Measurements from ENCODE around the gene CALHM2. TPM values are rescaled to one million over a fixed set of nuclear protein-coding genes. Genes with fewer than 3 reads are reported as not detected.
A peak's percentile ranks its signal among the peaks of the same experiment; 100 is the strongest.

The CALHM2 gene
- total RNA-seq, 1 experiment from 2014 or later: not detected

DNA sequence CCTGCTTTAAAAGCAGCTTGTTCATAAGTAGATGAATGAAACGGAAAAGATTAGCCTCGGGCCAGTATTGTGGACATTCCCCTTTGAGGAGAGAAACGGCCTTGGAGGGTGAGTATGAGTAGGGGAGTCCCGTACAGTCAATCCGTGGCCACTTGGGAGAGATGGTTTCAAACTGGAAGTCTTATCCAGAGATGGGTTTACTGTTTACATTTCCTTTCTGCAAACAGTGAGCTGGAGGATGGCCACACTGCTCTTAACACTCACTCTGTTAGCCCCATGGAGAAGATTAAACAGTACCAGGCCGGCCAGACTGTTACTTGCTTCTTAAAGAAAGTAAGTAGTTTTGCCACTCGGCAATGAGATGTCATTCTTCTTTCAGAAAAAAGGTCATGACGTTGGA is 20.3 kb downstream of the CALHM2 start:
- no peak overlapping the region for H2AK5ac ChIP-seq (ENCODE audit: insufficient read length, low read length)
- no peak overlapping the region for H2BK15ac ChIP-seq (ENCODE audit: low read depth, low read length)
- H3K4me2 ChIP-seq (ENCODE audit: insufficient read depth, insufficient read length, low read length): no peak overlapping the region
- no peak overlapping the region for H4K8ac ChIP-seq (replicated peaks; ENCODE audit: insufficient read length, low read depth, low read length)
- TF ChIP-seq, protein P1, sequence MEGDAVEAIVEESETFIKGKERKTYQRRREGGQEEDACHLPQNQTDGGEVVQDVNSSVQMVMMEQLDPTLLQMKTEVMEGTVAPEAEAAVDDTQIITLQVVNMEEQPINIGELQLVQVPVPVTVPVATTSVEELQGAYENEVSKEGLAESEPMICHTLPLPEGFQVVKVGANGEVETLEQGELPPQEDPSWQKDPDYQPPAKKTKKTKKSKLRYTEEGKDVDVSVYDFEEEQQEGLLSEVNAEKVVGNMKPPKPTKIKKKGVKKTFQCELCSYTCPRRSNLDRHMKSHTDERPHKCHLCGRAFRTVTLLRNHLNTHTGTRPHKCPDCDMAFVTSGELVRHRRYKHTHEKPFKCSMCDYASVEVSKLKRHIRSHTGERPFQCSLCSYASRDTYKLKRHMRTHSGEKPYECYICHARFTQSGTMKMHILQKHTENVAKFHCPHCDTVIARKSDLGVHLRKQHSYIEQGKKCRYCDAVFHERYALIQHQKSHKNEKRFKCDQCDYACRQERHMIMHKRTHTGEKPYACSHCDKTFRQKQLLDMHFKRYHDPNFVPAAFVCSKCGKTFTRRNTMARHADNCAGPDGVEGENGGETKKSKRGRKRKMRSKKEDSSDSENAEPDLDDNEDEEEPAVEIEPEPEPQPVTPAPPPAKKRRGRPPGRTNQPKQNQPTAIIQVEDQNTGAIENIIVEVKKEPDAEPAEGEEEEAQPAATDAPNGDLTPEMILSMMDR (conservative IDR thresholded peaks at IDR 0.05): no peak
- H3K9me3 ChIP-seq (ENCODE audit: control insufficient read depth, low read depth, low read length): no peaks in the 10 kb centered on the region
- H2BK5ac ChIP-seq (ENCODE audit: insufficient read length, low read length): no peak overlapping the region
- no peaks in the 10 kb centered on the region for H3K4me1 ChIP-seq (ENCODE audit: insufficient read depth, low read length)
- no peak for DNase-seq
- no peak overlapping the region for H3K14ac ChIP-seq (ENCODE audit: insufficient read depth, low read length)
- H4K5ac ChIP-seq (ENCODE audit: insufficient read length, low read depth, low read length): no peak overlapping the region
- no peak overlapping the region for H2AFZ ChIP-seq (ENCODE audit: low read length)
- H3K23me2 ChIP-seq (ENCODE audit: insufficient read length, low read depth, low read length, poor library complexity, severe bottlenecking): no peaks in the 10 kb centered on the region
- H4K20me1 ChIP-seq (ENCODE audit: control insufficient read depth, insufficient read depth, insufficient read length): no peaks in the 10 kb centered on the region
- H2BK12ac ChIP-seq (ENCODE audit: insufficient read length, low read depth, low read length): no peak overlapping the region
- no peak overlapping the region for H3T11ph ChIP-seq (ENCODE audit: low read length)
- no peaks in the 10 kb centered on the region for H3K9me3 Mint-ChIP-seq
- no peak overlapping the region for H3K23ac ChIP-seq (ENCODE audit: insufficient read length, low read depth, low read length)
- no peak overlapping the region for H3K4ac ChIP-seq (ENCODE audit: low read depth, low read length)
- 0 out of 7 replicates have a peak overlapping the region, but pooled peaks of 1 of the 3 experiments have one; percentile 40 for H3K27ac Mint-ChIP-seq
- H3K18ac ChIP-seq (ENCODE audit: insufficient read length, low read depth, low read length): no peak overlapping the region
- peaks cover 40 to 96% (median 82%) of the 10 kb centered on the region in 3 experiments for H3K36me3 Mint-ChIP-seq (ENCODE audit: insufficient read depth in 1 of 3, low read depth in 3 of 3)
- H3K27ac ChIP-seq (ENCODE audit: insufficient read length, low read depth, low read length): no peak overlapping the region
- no peaks in the 10 kb centered on the region; the same call in 1 of the 2 replicates for H3K79me2 ChIP-seq (ENCODE audit: insufficient read depth, low read length)
- H4K91ac ChIP-seq (ENCODE audit: insufficient read length, low read depth, low read length): no peak overlapping the region
- no peak overlapping the region for H2BK120ac ChIP-seq (ENCODE audit: low read depth, low read length, poor library complexity, severe bottlenecking)
- no peaks in the 10 kb centered on the region for H3K79me1 ChIP-seq (ENCODE audit: insufficient read depth, low read depth, low read length, poor library complexity, severe bottlenecking)
- no peak overlapping the region for H3K4me3 Mint-ChIP-seq
- no CpG with 5 or more reads among the region's 8 CpGs for WGBS (ENCODE audit: extremely low coverage, insufficient read length, low lambda C conversion rate)
- no peak overlapping the region for H3K56ac ChIP-seq (ENCODE audit: insufficient read length, low read depth, low read length)
- H2BK20ac ChIP-seq (ENCODE audit: low read depth, low read length, poor library complexity, severe bottlenecking): no peak overlapping the region
- H3K9ac ChIP-seq (ENCODE audit: extremely low read depth, insufficient read length, low read length): no peak overlapping the region
- no peaks in the 10 kb centered on the region for H3K4me1 Mint-ChIP-seq
- no peaks in the 10 kb centered on the region for H3K27me3 Mint-ChIP-seq (ENCODE audit: low read depth)
- H3K27me3 ChIP-seq (ENCODE audit: insufficient read depth, low read length): no peaks in the 10 kb centered on the region

Measured in H9 (cell line).